HCT116 (cell line): Measurements from ENCODE around the gene CCDC183.

Source experiments
- CEBPB ChIP-seq: IDR thresholded peaks from 2 replicates; pipeline ENCODE4 v1.6.1; 2012; ENCODE audit warnings: low read depth
- EGR1 ChIP-seq: IDR thresholded peaks from 2 replicates; pipeline ENCODE4 v1.6.1; 2012; ENCODE audit warnings: low read depth
- EZH2 ChIP-seq: fragments of 200-600 bp; sonication (generic); IDR thresholded peaks from 2 replicates; pipeline ENCODE4 v1.6.1; 2017; ENCODE audit warnings: antibody characterized with exemption, mixed run types
- EZH2phosphoT487 ChIP-seq: fragments of 200-600 bp; IDR thresholded peaks from 2 replicates; pipeline ENCODE4 v1.6.1; 2018; ENCODE audit warnings: antibody characterized with exemption, borderline replicate concordance
- POLR2A ChIP-seq: IDR thresholded peaks from 2 replicates; pipeline ENCODE4 v1.7.0; 2011; ENCODE audit warnings: borderline replicate concordance; ENCODE audit not compliant: insufficient read depth, insufficient read length; ENCODE audit errors: extremely low read depth
- POLR2AphosphoS5 ChIP-seq: IDR thresholded peaks from 2 replicates; pipeline ENCODE4 v1.6.1; 2011; ENCODE audit warnings: mild to moderate bottlenecking, low read depth, low read length, moderate library complexity
- RAD21 ChIP-seq: IDR thresholded peaks from 2 replicates; pipeline ENCODE4 v1.6.1; 2012; ENCODE audit warnings: low read depth, mild to moderate bottlenecking
- SIN3A ChIP-seq: IDR thresholded peaks from 2 replicates; pipeline ENCODE4 v1.6.1; 2012; ENCODE audit warnings: low read depth
- SP1 ChIP-seq: IDR thresholded peaks from 2 replicates; pipeline ENCODE4 v1.6.1; 2012; ENCODE audit warnings: low read depth
- TCF7L2 ChIP-seq: IDR thresholded peaks from 2 replicates; pipeline ENCODE4 v1.7.0; 2011; ENCODE audit warnings: borderline replicate concordance, inconsistent platforms; ENCODE audit not compliant: insufficient read depth, insufficient read length; ENCODE audit errors: extremely low read depth
- ZNF274 ChIP-seq: fragments of 200-500 bp; sonication (Bioruptor generic); IDR thresholded peaks from 2 replicates; pipeline ENCODE4 v1.6.1; 2014; ENCODE audit warnings: mild to moderate bottlenecking, low read depth, low read length, inconsistent platforms
- TF ChIP-seq, protein P1 (sequence below), 3 experiments: fragments of 200-600 bp in 1 of 3; sonication (generic) in 1 of 3; IDR thresholded peaks in 2 of 3; conservative IDR thresholded peaks in 1 of 3; 2 replicates each; pipeline ENCODE4 v1.5.1; 2012 to 2017; ENCODE audit warnings: low read depth in 2 of 3, low read length in 2 of 3, antibody characterized with exemption in 1 of 3, borderline replicate concordance in 1 of 3, control low read depth in 1 of 3, mild to moderate bottlenecking in 1 of 3, mixed read lengths in 1 of 3, mixed run types in 1 of 3, moderate library complexity in 1 of 3; ENCODE audit not compliant: insufficient read depth in 1 of 3
- TF ChIP-seq, protein P2 (sequence below): IDR thresholded peaks from 2 replicates; pipeline ENCODE4 v1.6.1; 2012; ENCODE audit warnings: low read depth
- TF ChIP-seq, protein P3 (sequence below): IDR thresholded peaks from 2 replicates; pipeline ENCODE4 v1.6.1; 2012

DNA sequence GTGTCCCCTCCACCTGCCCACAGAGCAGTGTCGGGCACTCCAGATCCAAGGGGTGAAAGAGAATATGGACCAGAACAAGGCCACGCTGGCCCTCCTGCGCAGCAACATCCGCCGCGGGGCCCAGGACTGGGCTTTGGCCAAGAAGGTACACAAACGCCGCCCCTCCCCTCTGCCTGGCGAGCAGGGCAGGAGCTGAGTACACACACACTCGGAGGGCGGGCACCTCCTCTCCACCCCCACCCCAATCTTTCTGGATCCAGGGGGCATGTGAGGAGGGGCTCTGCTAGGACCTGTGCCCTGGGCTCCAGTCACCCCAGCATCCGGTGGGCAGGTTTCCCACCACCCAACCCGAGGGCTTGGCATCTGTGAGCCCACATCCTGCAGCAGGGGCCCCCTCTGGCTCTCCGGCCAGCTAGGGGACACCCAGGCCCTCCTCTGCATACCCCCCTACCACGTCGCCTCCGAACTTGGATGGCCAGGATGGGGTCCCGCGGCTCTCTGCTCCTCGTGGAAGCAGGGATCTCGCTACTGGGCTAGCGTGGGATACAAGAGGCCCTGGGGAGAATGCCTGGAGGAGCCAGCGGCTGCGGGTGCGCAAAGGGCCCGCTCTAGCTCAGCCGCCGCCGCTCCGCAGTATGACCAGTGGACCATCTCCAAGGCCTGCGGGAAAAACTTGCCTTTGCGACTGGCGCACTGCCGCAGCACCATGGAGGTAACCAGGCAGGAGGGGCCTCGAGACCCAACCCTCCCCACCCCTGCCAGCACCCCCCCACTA is 3.1 kb downstream of the CCDC183 start:
- no peak for TF ChIP-seq EGR1
- TF ChIP-seq EZH2, result no peak
- no peak for TF ChIP-seq SP1
- TF ChIP-seq, protein P1, sequence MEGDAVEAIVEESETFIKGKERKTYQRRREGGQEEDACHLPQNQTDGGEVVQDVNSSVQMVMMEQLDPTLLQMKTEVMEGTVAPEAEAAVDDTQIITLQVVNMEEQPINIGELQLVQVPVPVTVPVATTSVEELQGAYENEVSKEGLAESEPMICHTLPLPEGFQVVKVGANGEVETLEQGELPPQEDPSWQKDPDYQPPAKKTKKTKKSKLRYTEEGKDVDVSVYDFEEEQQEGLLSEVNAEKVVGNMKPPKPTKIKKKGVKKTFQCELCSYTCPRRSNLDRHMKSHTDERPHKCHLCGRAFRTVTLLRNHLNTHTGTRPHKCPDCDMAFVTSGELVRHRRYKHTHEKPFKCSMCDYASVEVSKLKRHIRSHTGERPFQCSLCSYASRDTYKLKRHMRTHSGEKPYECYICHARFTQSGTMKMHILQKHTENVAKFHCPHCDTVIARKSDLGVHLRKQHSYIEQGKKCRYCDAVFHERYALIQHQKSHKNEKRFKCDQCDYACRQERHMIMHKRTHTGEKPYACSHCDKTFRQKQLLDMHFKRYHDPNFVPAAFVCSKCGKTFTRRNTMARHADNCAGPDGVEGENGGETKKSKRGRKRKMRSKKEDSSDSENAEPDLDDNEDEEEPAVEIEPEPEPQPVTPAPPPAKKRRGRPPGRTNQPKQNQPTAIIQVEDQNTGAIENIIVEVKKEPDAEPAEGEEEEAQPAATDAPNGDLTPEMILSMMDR (IDR thresholded peaks at IDR 0.05 in 2 of 3, conservative IDR thresholded peaks at IDR 0.05 in 1 of 3; ENCODE audit: borderline replicate concordance in 1 of 3, insufficient read depth in 1 of 3, low read depth in 2 of 3, low read length in 2 of 3), result no peak
- TF ChIP-seq ZNF274, result no peak
- TF ChIP-seq POLR2AphosphoS5, result no peak
- TF ChIP-seq EZH2phosphoT487, result no peak
- TF ChIP-seq RAD21, result no peak
- TF ChIP-seq, protein P2, sequence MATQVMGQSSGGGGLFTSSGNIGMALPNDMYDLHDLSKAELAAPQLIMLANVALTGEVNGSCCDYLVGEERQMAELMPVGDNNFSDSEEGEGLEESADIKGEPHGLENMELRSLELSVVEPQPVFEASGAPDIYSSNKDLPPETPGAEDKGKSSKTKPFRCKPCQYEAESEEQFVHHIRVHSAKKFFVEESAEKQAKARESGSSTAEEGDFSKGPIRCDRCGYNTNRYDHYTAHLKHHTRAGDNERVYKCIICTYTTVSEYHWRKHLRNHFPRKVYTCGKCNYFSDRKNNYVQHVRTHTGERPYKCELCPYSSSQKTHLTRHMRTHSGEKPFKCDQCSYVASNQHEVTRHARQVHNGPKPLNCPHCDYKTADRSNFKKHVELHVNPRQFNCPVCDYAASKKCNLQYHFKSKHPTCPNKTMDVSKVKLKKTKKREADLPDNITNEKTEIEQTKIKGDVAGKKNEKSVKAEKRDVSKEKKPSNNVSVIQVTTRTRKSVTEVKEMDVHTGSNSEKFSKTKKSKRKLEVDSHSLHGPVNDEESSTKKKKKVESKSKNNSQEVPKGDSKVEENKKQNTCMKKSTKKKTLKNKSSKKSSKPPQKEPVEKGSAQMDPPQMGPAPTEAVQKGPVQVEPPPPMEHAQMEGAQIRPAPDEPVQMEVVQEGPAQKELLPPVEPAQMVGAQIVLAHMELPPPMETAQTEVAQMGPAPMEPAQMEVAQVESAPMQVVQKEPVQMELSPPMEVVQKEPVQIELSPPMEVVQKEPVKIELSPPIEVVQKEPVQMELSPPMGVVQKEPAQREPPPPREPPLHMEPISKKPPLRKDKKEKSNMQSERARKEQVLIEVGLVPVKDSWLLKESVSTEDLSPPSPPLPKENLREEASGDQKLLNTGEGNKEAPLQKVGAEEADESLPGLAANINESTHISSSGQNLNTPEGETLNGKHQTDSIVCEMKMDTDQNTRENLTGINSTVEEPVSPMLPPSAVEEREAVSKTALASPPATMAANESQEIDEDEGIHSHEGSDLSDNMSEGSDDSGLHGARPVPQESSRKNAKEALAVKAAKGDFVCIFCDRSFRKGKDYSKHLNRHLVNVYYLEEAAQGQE, result no peak
- TF ChIP-seq, protein P3, sequence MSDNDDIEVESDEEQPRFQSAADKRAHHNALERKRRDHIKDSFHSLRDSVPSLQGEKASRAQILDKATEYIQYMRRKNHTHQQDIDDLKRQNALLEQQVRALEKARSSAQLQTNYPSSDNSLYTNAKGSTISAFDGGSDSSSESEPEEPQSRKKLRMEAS, result no peak
- no peak for TF ChIP-seq POLR2A
- no peak for TF ChIP-seq TCF7L2
- no peak for TF ChIP-seq CEBPB
- no peak for TF ChIP-seq SIN3A
